ENCODE data around the gene NRP1.
"Not testable (repeated sequence)": the region's sequence is repeated elsewhere in the genome, so short reads cannot be mapped to it uniquely, and the experiment has no call there.

NRP1 gene

GRCh38 chr10:33321516-33321915 lies 13.0 kb downstream of the NRP1 start:
- no peak for DNase-seq (ENCODE audit: low spot score)

- DNase-seq (ENCODE audit: low spot score), result no peak
Measured at GRCh38 chr10:33320288-33320687, 14.2 kb downstream of the NRP1 start.

- DNase-seq (ENCODE audit: low spot score), result no peak
Measured at GRCh38 chr10:33315891-33316290, 18.6 kb downstream of the NRP1 start.

GRCh38 chr10:33314811-33315561 lies 19.5 kb downstream of the NRP1 start:
- no peak for DNase-seq (ENCODE audit: low spot score)

- no peak for DNase-seq (ENCODE audit: low spot score)
Measured at GRCh38 chr10:33311640-33312039, 22.8 kb downstream of the NRP1 start.

GRCh38 chr10:33310853-33311252 lies 23.6 kb downstream of the NRP1 start:
- no peak for DNase-seq (ENCODE audit: low spot score)

- DNase-seq (ENCODE audit: low spot score), result no peak
Measured at GRCh38 chr10:33309406-33309805, 25.1 kb downstream of the NRP1 start.

GRCh38 chr10:33307835-33308234 lies 26.6 kb downstream of the NRP1 start:
- DNase-seq (ENCODE audit: low spot score), result no peak

- no peak for DNase-seq (ENCODE audit: low spot score)
Measured at GRCh38 chr10:33306701-33307519, 27.6 kb downstream of the NRP1 start.

GRCh38 chr10:33306126-33306525 lies 28.3 kb downstream of the NRP1 start:
- DNase-seq (ENCODE audit: low spot score), result no peak

GRCh38 chr10:33304423-33305225 lies 29.8 kb downstream of the NRP1 start:
- no peak for DNase-seq (ENCODE audit: low spot score)

- no peak for DNase-seq (ENCODE audit: low spot score)
Measured at GRCh38 chr10:33303988-33304387, 30.5 kb downstream of the NRP1 start.

- no peak for DNase-seq (ENCODE audit: low spot score)
Measured at GRCh38 chr10:33302208-33302829, 32.1 kb downstream of the NRP1 start.

GRCh38 chr10:33301097-33301789 lies 33.2 kb downstream of the NRP1 start:
- no peak for DNase-seq (ENCODE audit: low spot score)

- not testable (repeated sequence) for DNase-seq (ENCODE audit: low spot score)
Measured at GRCh38 chr10:33300544-33300943, 33.9 kb downstream of the NRP1 start.

GRCh38 chr10:33298893-33299292 lies 35.6 kb downstream of the NRP1 start:
- DNase-seq (ENCODE audit: low spot score), result no peak

GRCh38 chr10:33298110-33298509 lies 36.4 kb downstream of the NRP1 start:
- DNase-seq (ENCODE audit: low spot score), result no peak

- DNase-seq (ENCODE audit: low spot score), result no peak
Measured at GRCh38 chr10:33295851-33296250, 38.6 kb downstream of the NRP1 start.

GRCh38 chr10:33293531-33294170 lies 40.8 kb downstream of the NRP1 start:
- DNase-seq (ENCODE audit: low spot score), result no peak

GRCh38 chr10:33293076-33293475 lies 41.4 kb downstream of the NRP1 start:
- no peak for DNase-seq (ENCODE audit: low spot score)

- DNase-seq (ENCODE audit: low spot score), result no peak
Measured at GRCh38 chr10:33291053-33291592, 43.3 kb downstream of the NRP1 start.

Measured in germinal center (tissue), 1 donor.